Breast epithelium (tissue), 4 donors: ENCODE results near the gene NEU1. TPM values are rescaled to one million over a fixed set of nuclear protein-coding genes. Genes with fewer than 3 reads are reported as not detected.
"Not testable (repeated sequence)": the region's sequence is repeated elsewhere in the genome, so short reads cannot be mapped to it uniquely, and the experiment has no call there.

Experiments
- DNase-seq, 2 donors: peaks; one replicate each; pipeline ENCODE4 v3.0.0-alpha.2; 2019; ENCODE audit warnings: low spot score in 2 of 2
- H3K27ac ChIP-seq, 2 donors: fragments of 200-600 bp; sonication (generic) in 1 of 2; one replicate each; pipeline ENCODE4 v1.5.1; 2016 to 2019; ENCODE audit warnings: mild to moderate bottlenecking in 1 of 2
- H3K27me3 ChIP-seq, 2 donors: fragments of 200-600 bp; sonication (generic) in 1 of 2; one replicate each; pipeline versions ENCODE4 v1.5.1 to v1.6.0; 2017 to 2019; ENCODE audit warnings: control low read depth in 1 of 2, mild to moderate bottlenecking in 1 of 2
- H3K36me3 ChIP-seq: fragments of 200-600 bp; one replicate; pipeline ENCODE4 v1.5.1; 2019
- H3K4me1 ChIP-seq, 2 donors: fragments of 200-600 bp; sonication (generic); one replicate each; pipeline ENCODE4 v1.5.1; 2016 to 2019; ENCODE audit warnings: control low read depth in 1 of 2
- H3K4me3 ChIP-seq, 3 donors: fragments of 200-600 bp; sonication (generic); 1 replicate in 2 of 3; 2 replicates in 1 of 3; pipeline ENCODE4 v1.5.1; 2016 to 2019; ENCODE audit warnings: mild to moderate bottlenecking in 3 of 3, moderate library complexity in 2 of 3
- H3K9me3 ChIP-seq, 2 donors: fragments of 200-600 bp; sonication (generic) in 1 of 2; one replicate each; pipeline ENCODE4 v1.5.1; 2016 to 2019; ENCODE audit warnings: control low read depth in 1 of 2
- POLR2A ChIP-seq: fragments of 450-650 bp; IDR thresholded peaks from one replicate; pipeline ENCODE4 v1.6.1; 2016; ENCODE audit warnings: antibody characterized with exemption, mild to moderate bottlenecking, moderate library complexity
- POLR2AphosphoS5 ChIP-seq, 3 donors: sonication (generic); formaldehyde crosslinking; IDR thresholded peaks; one replicate each; pipeline ENCODE4 v1.6.1; 2017; ENCODE audit warnings: antibody characterized with exemption in 3 of 3
- intact Hi-C: fragments of 100-400 bp; cut with DNase I; formaldehyde crosslinking; loops from one replicate; pipeline ENCODE4 v1.15.1; 2023; ENCODE audit warnings: low total_unique reads
- total RNA-seq, 3 donors: library from RNA; depleted of rRNA; stranded (reverse); fragments of >200 nt; gene quantifications; one replicate each; pipeline ENCODE4 v1.1.0, GENCODE V29; 2016
- TF ChIP-seq, protein P1 (sequence below), 3 donors: fragments of 450-650 bp; IDR thresholded peaks; one replicate each; pipeline ENCODE4 v1.5.1; 2016 to 2017; ENCODE audit warnings: antibody characterized with exemption in 3 of 3, mild to moderate bottlenecking in 3 of 3, moderate library complexity in 3 of 3

Gene NEU1
- total RNA-seq, 3 donors from 2014 or later = 44.6 to 57.3 (median 48.9) TPM

- DNase-seq = no peak
- Histone ChIP-seq H3K9me3 (no peaks in the 10 kb centered on the region), H3K4me1 (peaks cover 0 to 4% of the 10 kb centered on the region in 2 donors), H3K36me3 (no peaks in the 10 kb centered on the region), H3K27ac (peak overlapping the region; percentile 91 to 99), H3K4me3 (peak overlapping the region; percentile 47 to 77 (median 62)), H3K27me3 (no peaks in the 10 kb centered on the region)
- TF ChIP-seq POLR2A = peak; percentile 28
- no peak for TF ChIP-seq POLR2AphosphoS5 (IDR thresholded peaks at IDR 0.05)
- TF ChIP-seq, protein P1, sequence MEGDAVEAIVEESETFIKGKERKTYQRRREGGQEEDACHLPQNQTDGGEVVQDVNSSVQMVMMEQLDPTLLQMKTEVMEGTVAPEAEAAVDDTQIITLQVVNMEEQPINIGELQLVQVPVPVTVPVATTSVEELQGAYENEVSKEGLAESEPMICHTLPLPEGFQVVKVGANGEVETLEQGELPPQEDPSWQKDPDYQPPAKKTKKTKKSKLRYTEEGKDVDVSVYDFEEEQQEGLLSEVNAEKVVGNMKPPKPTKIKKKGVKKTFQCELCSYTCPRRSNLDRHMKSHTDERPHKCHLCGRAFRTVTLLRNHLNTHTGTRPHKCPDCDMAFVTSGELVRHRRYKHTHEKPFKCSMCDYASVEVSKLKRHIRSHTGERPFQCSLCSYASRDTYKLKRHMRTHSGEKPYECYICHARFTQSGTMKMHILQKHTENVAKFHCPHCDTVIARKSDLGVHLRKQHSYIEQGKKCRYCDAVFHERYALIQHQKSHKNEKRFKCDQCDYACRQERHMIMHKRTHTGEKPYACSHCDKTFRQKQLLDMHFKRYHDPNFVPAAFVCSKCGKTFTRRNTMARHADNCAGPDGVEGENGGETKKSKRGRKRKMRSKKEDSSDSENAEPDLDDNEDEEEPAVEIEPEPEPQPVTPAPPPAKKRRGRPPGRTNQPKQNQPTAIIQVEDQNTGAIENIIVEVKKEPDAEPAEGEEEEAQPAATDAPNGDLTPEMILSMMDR (IDR thresholded peaks at IDR 0.05) = no peak
- intact Hi-C loops = no loop called here
Observed at GRCh38 chr6:31821301-31822035, 41.2 kb downstream of the NEU1 start.

DNA sequence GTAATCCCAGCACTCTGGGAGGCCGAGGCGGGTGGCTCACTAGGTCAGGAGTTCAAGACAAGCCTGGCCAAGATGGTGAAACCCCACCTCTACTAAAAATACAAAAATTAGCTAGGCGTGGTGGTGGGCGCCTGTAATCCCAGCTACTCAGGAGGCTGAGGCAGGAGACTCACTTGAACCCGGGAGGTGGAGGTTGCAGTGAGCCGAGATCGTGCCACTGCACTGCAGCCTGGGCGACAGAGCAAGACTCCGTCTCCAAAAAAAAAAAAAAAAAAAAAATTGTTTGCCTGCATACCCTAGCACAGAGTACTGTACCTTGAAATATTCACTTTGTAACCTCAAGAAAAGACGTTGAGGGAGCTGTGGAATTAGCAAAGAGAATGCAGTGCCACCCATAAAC lies 42.2 kb downstream of the NEU1 start:
- H3K27me3 ChIP-seq, intact Hi-C loops, H3K9me3 ChIP-seq, H3K4me1 ChIP-seq, DNase-seq, H3K36me3 ChIP-seq: not testable (repeated sequence)
- Histone ChIP-seq H3K27ac (peak overlapping the region; percentile 44 to 99), H3K4me3 (peak overlapping the region in 1 of 3 donors; percentile 61)

DNA sequence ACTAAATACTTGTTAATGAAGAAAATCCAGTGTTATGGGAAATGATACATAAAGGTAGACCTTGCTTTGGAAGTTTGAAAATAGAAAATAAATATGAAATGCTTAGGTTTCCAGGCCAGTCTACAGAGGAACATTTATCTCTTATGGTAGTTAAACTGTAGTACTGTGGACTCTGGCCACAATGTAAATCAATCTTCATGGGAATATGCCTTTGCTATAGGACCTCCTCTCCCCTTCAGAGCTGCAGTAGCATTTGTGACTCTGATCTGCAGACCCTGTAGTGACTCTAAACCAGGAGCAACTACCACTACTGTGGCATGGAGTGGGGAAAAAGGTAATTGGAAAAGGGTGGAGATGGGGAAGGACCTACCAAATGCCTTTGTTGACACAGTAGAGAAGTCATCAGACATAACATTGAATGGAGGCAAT lies 42.7 kb downstream of the NEU1 start:
- no peak for DNase-seq
- Histone ChIP-seq H3K9me3 (no peaks in the 10 kb centered on the region), H3K4me3 (peak overlapping the region in 2 of 3 donors; percentile 61 to 66), H3K36me3 (no peaks in the 10 kb centered on the region), H3K4me1 (peaks cover 0 to 4% of the 10 kb centered on the region in 2 donors), H3K27ac (peak overlapping the region; percentile 44 to 75), H3K27me3 (no peaks in the 10 kb centered on the region)
- no peak for TF ChIP-seq POLR2A
- TF ChIP-seq, protein P1 (IDR thresholded peaks at IDR 0.05) = no peak
- no peak for TF ChIP-seq POLR2AphosphoS5 (IDR thresholded peaks at IDR 0.05)
- intact Hi-C loops = no loop called here

DNA sequence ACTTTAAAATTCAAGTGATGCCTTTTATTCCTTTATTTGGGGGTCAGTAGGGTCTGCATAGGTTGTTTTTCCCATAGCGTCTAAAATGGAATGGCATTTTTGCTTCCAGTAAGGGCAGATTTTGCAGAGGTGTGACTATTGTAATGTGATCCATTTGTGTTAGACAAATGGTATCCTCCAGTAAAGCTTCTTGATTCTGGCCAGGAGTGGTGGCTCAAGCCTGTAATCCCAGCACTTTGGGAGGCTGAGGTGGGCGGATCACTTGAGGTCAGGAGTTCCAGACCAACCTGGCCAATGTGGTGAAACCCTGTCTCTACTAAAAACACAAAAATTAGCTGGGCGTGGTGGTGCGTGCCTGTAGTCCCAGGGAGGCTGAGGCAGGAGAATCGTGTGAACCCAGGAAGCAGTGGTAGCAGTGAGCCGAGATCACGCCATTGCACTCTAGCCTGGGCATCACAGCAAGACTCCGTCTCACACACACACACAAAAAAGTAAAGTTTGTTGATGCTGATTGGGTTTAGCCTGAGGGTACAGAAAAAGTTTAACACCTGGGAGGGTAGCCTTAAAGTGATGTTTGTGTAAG lies 44.6 kb downstream of the NEU1 start:
- H3K4me1 ChIP-seq, intact Hi-C loops, DNase-seq, H3K36me3 ChIP-seq, H3K9me3 ChIP-seq, H3K27me3 ChIP-seq: not testable (repeated sequence)
- peak overlapping the region; percentile 75 to 88 for H3K27ac ChIP-seq
- peak in 1 of 3 donors; percentile 40 for TF ChIP-seq POLR2AphosphoS5 (IDR thresholded peaks at IDR 0.05)
- peak overlapping the region; percentile 42 to 66 (median 61) for H3K4me3 ChIP-seq

DNA sequence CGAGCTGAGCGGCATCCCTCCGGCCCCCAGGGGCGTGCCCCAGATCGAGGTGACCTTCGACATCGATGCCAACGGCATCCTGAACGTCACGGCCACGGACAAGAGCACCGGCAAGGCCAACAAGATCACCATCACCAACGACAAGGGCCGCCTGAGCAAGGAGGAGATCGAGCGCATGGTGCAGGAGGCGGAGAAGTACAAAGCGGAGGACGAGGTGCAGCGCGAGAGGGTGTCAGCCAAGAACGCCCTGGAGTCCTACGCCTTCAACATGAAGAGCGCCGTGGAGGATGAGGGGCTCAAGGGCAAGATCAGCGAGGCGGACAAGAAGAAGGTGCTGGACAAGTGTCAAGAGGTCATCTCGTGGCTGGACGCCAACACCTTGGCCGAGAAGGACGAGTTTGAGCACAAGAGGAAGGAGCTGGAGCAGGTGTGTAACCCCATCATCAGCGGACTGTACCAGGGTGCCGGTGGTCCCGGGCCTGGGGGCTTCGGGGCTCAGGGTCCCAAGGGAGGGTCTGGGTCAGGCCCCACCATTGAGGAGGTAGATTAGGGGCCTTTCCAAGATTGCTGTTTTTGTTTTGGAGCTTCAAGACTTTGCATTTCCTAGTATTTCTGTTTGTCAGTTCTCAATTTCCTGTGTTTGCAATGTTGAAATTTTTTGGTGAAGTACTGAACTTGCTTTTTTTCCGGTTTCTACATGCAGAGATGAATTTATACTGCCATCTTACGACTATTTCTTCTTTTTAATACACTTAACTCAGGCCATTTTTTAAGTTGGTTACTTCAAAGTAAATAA lies 45.3 kb downstream of the NEU1 start:
- Histone ChIP-seq H3K27ac (peak overlapping the region; percentile 75 to 88), H3K4me3 (peak overlapping the region; percentile 42 to 66 (median 61))
- H3K4me1 ChIP-seq, H3K36me3 ChIP-seq, H3K9me3 ChIP-seq, H3K27me3 ChIP-seq, DNase-seq, intact Hi-C loops: not testable (repeated sequence)

GRCh38 chr6:31815025-31815838 lies 47.4 kb downstream of the NEU1 start, which contains the start of the genes HSPA1A and HSPA1L:
Gene HSPA1A (plus strand): TSS chr6:31815543. CDS start chr6:31815757, 214 bp downstream.
Gene HSPA1L (minus strand): TSS chr6:31815283. CDS start chr6:31811972, 3,311 bp downstream.
- intact Hi-C loops = no loop called here
- no peaks in the 10 kb centered on the region for H3K36me3 ChIP-seq
- peak within 1 kb of the TSS; percentile 99 to 100 for H3K27ac ChIP-seq
- TF ChIP-seq, protein P1 (IDR thresholded peaks at IDR 0.05) = no peak
- TF ChIP-seq POLR2A = peak; percentile 99
- TF ChIP-seq POLR2AphosphoS5 (IDR thresholded peaks at IDR 0.05) = peak; percentile 100
- H3K27me3 ChIP-seq = no peaks in the 10 kb centered on the region
- no peaks in the 10 kb centered on the region for H3K9me3 ChIP-seq
- peak within 1 kb of the TSS; percentile 57 to 75 (median 64) for H3K4me3 ChIP-seq
- H3K4me1 ChIP-seq = peaks cover 0 to 5% of the 10 kb centered on the region in 2 donors
- DNase-seq = peak; percentile 95 to 97
